ENCODE measurements around the gene MRFAP1. TPM values are rescaled to one million over a fixed set of nuclear protein-coding genes. Genes with fewer than 3 reads are reported as not detected.
"Not testable (repeated sequence)": the region's sequence is repeated elsewhere in the genome, so short reads cannot be mapped to it uniquely, and the experiment has no call there.

The MRFAP1 gene
- total RNA-seq, 2 donors from 2014 or later: 131 to 243 TPM

GRCh38 chr4:6625256-6625655 is 15.2 kb upstream of the MRFAP1 start:
- no peak for TF ChIP-seq CTCF (IDR thresholded peaks at IDR 0.05)
- no peaks in the 10 kb centered on the region for H3K27me3 ChIP-seq (replicated peaks; ENCODE audit: insufficient read depth)
- no peaks in the 10 kb centered on the region for H3K9me3 ChIP-seq
- DNase-seq (ENCODE audit: low spot score) (no peak), ATAC-seq (ENCODE audit: insufficient number of reproducible peaks, low FRiP score, low read depth) (no peak)
- H3K4me1 ChIP-seq (ENCODE audit: control insufficient read depth in 1 of 2, low read depth in 2 of 2): no peaks in the 10 kb centered on the region
- no peak overlapping the region for H3K4me3 ChIP-seq
- no peak overlapping the region for H3K27ac ChIP-seq
- H3K36me3 ChIP-seq: no peaks in the 10 kb centered on the region

GRCh38 chr4:6626066-6626465 is 14.4 kb upstream of the MRFAP1 start:
- no peak for TF ChIP-seq CTCF (IDR thresholded peaks at IDR 0.05)
- DNase-seq (ENCODE audit: low spot score): no peak
- Histone ChIP-seq H3K27ac (no peak overlapping the region), H3K27me3 (replicated peaks; ENCODE audit: insufficient read depth) (no peaks in the 10 kb centered on the region), H3K4me1 (ENCODE audit: control insufficient read depth in 1 of 2, low read depth in 2 of 2) (no peaks in the 10 kb centered on the region), H3K9me3 (no peaks in the 10 kb centered on the region), H3K36me3 (no peaks in the 10 kb centered on the region), H3K4me3 (no peak overlapping the region)
- no peak for ATAC-seq (ENCODE audit: insufficient number of reproducible peaks, low FRiP score, low read depth)

GRCh38 chr4:6627832-6628231 is 12.7 kb upstream of the MRFAP1 start:
- H3K27me3 ChIP-seq (replicated peaks; ENCODE audit: insufficient read depth): no peaks in the 10 kb centered on the region
- no peak overlapping the region for H3K27ac ChIP-seq
- no peak for TF ChIP-seq CTCF (IDR thresholded peaks at IDR 0.05)
- no peaks in the 10 kb centered on the region for H3K9me3 ChIP-seq
- H3K36me3 ChIP-seq: no peaks in the 10 kb centered on the region
- H3K4me1 ChIP-seq (ENCODE audit: control insufficient read depth in 1 of 2, low read depth in 2 of 2): no peaks in the 10 kb centered on the region
- DNase-seq (ENCODE audit: low spot score) (no peak), ATAC-seq (ENCODE audit: insufficient number of reproducible peaks, low FRiP score, low read depth) (no peak)
- H3K4me3 ChIP-seq: no peak overlapping the region

GRCh38 chr4:6628484-6628883 is 12.0 kb upstream of the MRFAP1 start:
- not testable (repeated sequence) for DNase-seq (ENCODE audit: low spot score); H3K4me1 ChIP-seq (ENCODE audit: control insufficient read depth in 1 of 2, low read depth in 2 of 2); H3K36me3 ChIP-seq; H3K27me3 ChIP-seq (replicated peaks; ENCODE audit: insufficient read depth); H3K9me3 ChIP-seq; H3K27ac ChIP-seq; H3K4me3 ChIP-seq; ATAC-seq (ENCODE audit: insufficient number of reproducible peaks, low FRiP score, low read depth)

- no peak for TF ChIP-seq CTCF (IDR thresholded peaks at IDR 0.05)
- ATAC-seq (ENCODE audit: insufficient number of reproducible peaks, low FRiP score, low read depth) (no peak), DNase-seq (ENCODE audit: low spot score) (no peak)
- no peak overlapping the region for H3K27ac ChIP-seq
- no peak overlapping the region for H3K4me3 ChIP-seq
- H3K4me1 ChIP-seq (ENCODE audit: control insufficient read depth in 1 of 2, low read depth in 2 of 2): no peaks in the 10 kb centered on the region
- H3K27me3 ChIP-seq (replicated peaks; ENCODE audit: insufficient read depth): no peaks in the 10 kb centered on the region
- H3K36me3 ChIP-seq: no peaks in the 10 kb centered on the region
- H3K9me3 ChIP-seq: no peaks in the 10 kb centered on the region
These were observed 8.4 kb upstream of the MRFAP1 start for GRCh38 chr4:6632125-6632524.

GRCh38 chr4:6633091-6633906 is 7.2 kb upstream of the MRFAP1 start:
- H3K4me3 ChIP-seq: no peak overlapping the region
- no peaks in the 10 kb centered on the region for H3K36me3 ChIP-seq
- no peak for TF ChIP-seq CTCF (IDR thresholded peaks at IDR 0.05)
- no peaks in the 10 kb centered on the region for H3K4me1 ChIP-seq (ENCODE audit: control insufficient read depth in 1 of 2, low read depth in 2 of 2)
- no peak for ATAC-seq (ENCODE audit: insufficient number of reproducible peaks, low FRiP score, low read depth)
- no peak overlapping the region for H3K27ac ChIP-seq
- no peak for DNase-seq (ENCODE audit: low spot score)
- no peaks in the 10 kb centered on the region for H3K9me3 ChIP-seq
- H3K27me3 ChIP-seq (replicated peaks; ENCODE audit: insufficient read depth): no peaks in the 10 kb centered on the region
